Lower lobe of right lung (tissue), 2 donors: ENCODE results near the gene PTPN9. TPM values are rescaled to one million over a fixed set of nuclear protein-coding genes. Genes with fewer than 3 reads are reported as not detected.

Experiments
- ATAC-seq, 2 donors: fragments of 200-7000 bp; cut with Tn5 transposase; one replicate each; pipeline ENCODE4 v1.9.1; 2020 to 2022; ENCODE audit warnings: mild to moderate bottlenecking in 2 of 2, moderate library complexity in 2 of 2
- DNase-seq: peaks from one replicate; pipeline ENCODE4 v3.0.0-alpha.2; 2020
- H3K27ac ChIP-seq: fragments of 200-600 bp; one replicate; pipeline ENCODE4 v1.8.0; 2022
- H3K27me3 ChIP-seq: fragments of 200-600 bp; one replicate; pipeline ENCODE4 v1.8.0; 2022; ENCODE audit warnings: low read depth
- H3K36me3 ChIP-seq: fragments of 200-600 bp; one replicate; pipeline ENCODE4 v1.8.0; 2022; ENCODE audit warnings: mild to moderate bottlenecking
- H3K4me1 ChIP-seq: fragments of 200-600 bp; one replicate; pipeline ENCODE4 v1.8.0; 2022
- H3K4me3 ChIP-seq: fragments of 200-600 bp; one replicate; pipeline ENCODE4 v1.8.0; 2022; ENCODE audit warnings: mild to moderate bottlenecking
- H3K9me3 ChIP-seq: fragments of 200-600 bp; one replicate; pipeline ENCODE4 v1.8.0; 2022
- intact Hi-C: fragments of 100-400 bp; cut with DNase I; formaldehyde crosslinking; loops from one replicate; pipeline ENCODE4 v1.11.0; 2022
- total RNA-seq: library from RNA; stranded (reverse); fragmentation: NEBNext Ultra II Directional; extraction: Animal tissue kit (Norgen Biotek cat#: 25700); gene quantifications from one replicate; pipeline ENCODE4 v1.2.1, GENCODE V29; 2021
- TF ChIP-seq, protein P1 (sequence below): fragments of 200-600 bp; IDR thresholded peaks from one replicate; pipeline ENCODE4 v1.8.0; 2022; ENCODE audit warnings: antibody characterized with exemption, mild to moderate bottlenecking
- donor health status: DM: no; HTN: yes; CAD: no; lungs with severe emphysema.

PTPN9 gene
- total RNA-seq, 1 donor from 2014 or later = 31.4 TPM

DNA sequence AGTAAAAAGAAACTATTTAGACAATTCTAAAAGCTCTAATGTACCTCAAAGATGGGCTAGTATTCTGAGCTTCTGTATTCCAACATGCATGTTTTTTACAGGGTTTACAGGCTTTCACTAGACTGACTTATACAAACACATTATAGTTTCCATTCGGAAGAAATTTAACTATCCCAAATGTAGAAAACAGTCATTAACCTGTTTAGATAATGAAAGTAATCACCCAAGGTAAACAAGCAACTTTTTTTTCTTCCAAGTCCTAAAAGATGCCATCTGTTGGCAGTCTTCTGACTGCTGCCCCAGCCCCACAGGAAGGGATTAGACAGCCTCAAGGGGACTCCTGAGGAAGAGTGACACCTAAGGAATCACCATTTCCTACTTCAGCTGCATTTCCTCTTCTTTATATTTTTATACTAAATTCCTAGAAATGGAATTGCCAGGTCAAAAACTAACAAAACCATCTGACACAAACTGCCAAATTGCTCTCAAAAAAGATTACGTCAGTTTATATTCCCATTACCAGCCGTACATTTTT, 153.1 kb downstream of the PTPN9 start:
- Histone ChIP-seq H3K4me3 (no peak overlapping the region), H3K27me3 (no peaks in the 10 kb centered on the region), H3K9me3 (no peaks in the 10 kb centered on the region), H3K36me3 (peaks cover 77% of the 10 kb centered on the region), H3K27ac (no peak overlapping the region), H3K4me1 (no peaks in the 10 kb centered on the region)
- TF ChIP-seq, protein P1, sequence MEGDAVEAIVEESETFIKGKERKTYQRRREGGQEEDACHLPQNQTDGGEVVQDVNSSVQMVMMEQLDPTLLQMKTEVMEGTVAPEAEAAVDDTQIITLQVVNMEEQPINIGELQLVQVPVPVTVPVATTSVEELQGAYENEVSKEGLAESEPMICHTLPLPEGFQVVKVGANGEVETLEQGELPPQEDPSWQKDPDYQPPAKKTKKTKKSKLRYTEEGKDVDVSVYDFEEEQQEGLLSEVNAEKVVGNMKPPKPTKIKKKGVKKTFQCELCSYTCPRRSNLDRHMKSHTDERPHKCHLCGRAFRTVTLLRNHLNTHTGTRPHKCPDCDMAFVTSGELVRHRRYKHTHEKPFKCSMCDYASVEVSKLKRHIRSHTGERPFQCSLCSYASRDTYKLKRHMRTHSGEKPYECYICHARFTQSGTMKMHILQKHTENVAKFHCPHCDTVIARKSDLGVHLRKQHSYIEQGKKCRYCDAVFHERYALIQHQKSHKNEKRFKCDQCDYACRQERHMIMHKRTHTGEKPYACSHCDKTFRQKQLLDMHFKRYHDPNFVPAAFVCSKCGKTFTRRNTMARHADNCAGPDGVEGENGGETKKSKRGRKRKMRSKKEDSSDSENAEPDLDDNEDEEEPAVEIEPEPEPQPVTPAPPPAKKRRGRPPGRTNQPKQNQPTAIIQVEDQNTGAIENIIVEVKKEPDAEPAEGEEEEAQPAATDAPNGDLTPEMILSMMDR = no peak
- intact Hi-C loops = no loop called here
- ATAC-seq = no peak
- DNase-seq = no peak

DNA sequence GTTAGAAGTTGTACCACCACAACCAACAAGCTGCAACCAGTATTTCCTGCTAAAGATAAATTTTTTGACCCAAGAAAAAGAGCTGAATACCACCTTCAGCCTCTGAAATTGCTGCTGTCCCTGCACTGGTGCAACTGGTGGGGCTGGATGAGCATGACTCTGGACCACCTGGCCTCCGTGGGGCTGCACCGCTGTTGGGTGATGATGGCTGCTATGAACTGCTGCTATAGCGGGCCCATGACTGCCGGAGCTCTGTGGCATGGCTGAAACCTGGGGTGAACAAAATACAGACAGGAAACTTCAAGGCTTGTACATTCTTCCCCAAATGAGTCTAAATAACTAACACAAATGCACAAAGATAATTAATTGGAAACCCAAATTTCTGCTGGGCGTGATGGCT, 156.6 kb downstream of the PTPN9 start:
- no peak for DNase-seq
- Histone ChIP-seq H3K9me3 (no peaks in the 10 kb centered on the region), H3K27ac (no peak overlapping the region), H3K4me3 (no peak overlapping the region), H3K27me3 (no peaks in the 10 kb centered on the region), H3K36me3 (peaks cover 83% of the 10 kb centered on the region), H3K4me1 (no peaks in the 10 kb centered on the region)
- no peak for ATAC-seq
- TF ChIP-seq, protein P1 = no peak
- intact Hi-C loops = no loop called here

DNA sequence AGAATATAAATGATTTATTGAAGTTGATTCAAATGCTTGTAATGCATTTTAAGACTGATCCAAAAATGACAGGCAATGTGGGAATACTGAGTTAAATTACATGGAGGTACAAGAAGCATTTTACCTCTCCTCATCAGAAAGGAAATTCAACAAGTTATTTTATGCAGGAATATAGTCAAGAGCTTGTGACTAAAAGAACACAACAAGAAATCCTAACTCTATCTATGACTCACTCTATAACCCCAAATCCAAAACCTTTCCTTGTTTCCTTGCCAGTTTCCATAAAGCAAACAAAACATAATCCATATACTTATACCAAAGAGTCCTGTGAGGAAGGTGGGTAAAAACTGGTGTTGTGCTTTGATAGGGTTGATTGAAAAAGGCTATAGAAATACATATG, 158.4 kb downstream of the PTPN9 start:
- DNase-seq = no peak
- TF ChIP-seq, protein P1 = no peak
- Histone ChIP-seq H3K27ac (no peak overlapping the region), H3K27me3 (no peaks in the 10 kb centered on the region), H3K36me3 (peaks cover 71% of the 10 kb centered on the region), H3K4me1 (no peaks in the 10 kb centered on the region), H3K4me3 (no peak overlapping the region), H3K9me3 (no peaks in the 10 kb centered on the region)
- intact Hi-C loops = no loop called here
- ATAC-seq = no peak

DNA sequence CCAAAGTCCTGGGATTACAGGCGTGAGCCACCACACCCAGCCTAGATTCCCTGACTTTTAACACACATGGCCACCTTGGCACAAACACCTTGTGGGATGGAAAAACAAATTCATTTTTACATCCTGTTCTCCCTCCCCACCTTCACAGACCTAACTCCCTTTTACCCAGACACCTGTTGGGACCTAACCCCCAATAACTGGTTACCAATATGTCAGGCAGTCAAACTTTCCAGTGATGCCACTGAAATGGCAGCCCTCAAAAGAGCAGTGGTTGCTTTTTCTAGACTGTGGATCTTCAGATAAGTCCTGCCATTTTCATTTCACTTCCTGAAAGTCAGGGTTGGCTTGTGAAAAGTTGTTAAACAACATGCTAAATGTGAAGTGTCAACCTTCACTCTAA, 162.5 kb downstream of the PTPN9 start:
- DNase-seq = no peak
- intact Hi-C loops = no loop called here
- peaks cover 68% of the 10 kb centered on the region for H3K36me3 ChIP-seq

More for the DNA sequence above, 162.5 kb downstream of the PTPN9 start:
- ATAC-seq = no peak
- H3K27ac ChIP-seq = no peak overlapping the region
- TF ChIP-seq, protein P1 = no peak
- no peak overlapping the region for H3K4me3 ChIP-seq
- H3K9me3 ChIP-seq = no peaks in the 10 kb centered on the region
- no peaks in the 10 kb centered on the region for H3K27me3 ChIP-seq
- no peaks in the 10 kb centered on the region for H3K4me1 ChIP-seq

Other genes with a start within 250 kb of the PTPN9 start
- 59.0 TPM for gene COMMD4, start 243.3 kb downstream of the PTPN9 start, total RNA-seq
- 43.7 TPM for gene NEIL1, start 232.3 kb downstream of the PTPN9 start, total RNA-seq
- gene MAN2C1, start 210.7 kb downstream of the PTPN9 start, total RNA-seq = 208 TPM
- gene SIN3A, start 127.6 kb downstream of the PTPN9 start, total RNA-seq = 51.6 TPM
- gene SNUPN, start 46.4 kb upstream of the PTPN9 start, total RNA-seq = 21.7 TPM
- 56.5 TPM for gene IMP3, start 60.9 kb upstream of the PTPN9 start, total RNA-seq
- 28.9 TPM for gene SNX33, start 68.6 kb upstream of the PTPN9 start, total RNA-seq
- gene CSPG4, start 133.5 kb upstream of the PTPN9 start, total RNA-seq = 15.0 TPM